ENCODE results near the gene AP4M1.

GRCh38 chr7:100111914-100112313 is 10.5 kb downstream of the AP4M1 start:
- TF ChIP-seq CTCF (conservative IDR thresholded peaks at IDR 0.05; ENCODE audit: low read depth, low read length) = no peak
- no peak for TF ChIP-seq EZH2 (IDR thresholded peaks at IDR 0.05; ENCODE audit: borderline replicate concordance, low read depth, low read length, poor library complexity, severe bottlenecking)
